Fibroblast of skin of back (primary cell): Measurements from ENCODE around the gene EXOSC10.
"Not testable (repeated sequence)": the region's sequence is repeated elsewhere in the genome, so short reads cannot be mapped to it uniquely, and the experiment has no call there.

ENCODE experiments used
- DNase-seq: peaks from one replicate; pipeline ENCODE4 v3.0.0-alpha.2; 2013

The EXOSC10 gene

GRCh38 chr1:11042995-11043874 is 56.4 kb downstream of the EXOSC10 start:
- DNase-seq, result no peak

- no peak for DNase-seq
These were observed 57.6 kb downstream of the EXOSC10 start for GRCh38 chr1:11042065-11042464.

GRCh38 chr1:11041048-11041447 is 58.6 kb downstream of the EXOSC10 start:
- DNase-seq, result no peak

- not testable (repeated sequence) for DNase-seq
These were observed 59.6 kb downstream of the EXOSC10 start for GRCh38 chr1:11040105-11040429.

- no peak for DNase-seq
These were observed 60.1 kb downstream of the EXOSC10 start for GRCh38 chr1:11039351-11040104.

GRCh38 chr1:11037740-11038182 is 61.9 kb downstream of the EXOSC10 start:
- DNase-seq, result peak; percentile 73

- DNase-seq, result not testable (repeated sequence)
These were observed 62.5 kb downstream of the EXOSC10 start for GRCh38 chr1:11037019-11037739.

- DNase-seq, result no peak
These were observed 67.9 kb downstream of the EXOSC10 start for GRCh38 chr1:11031624-11032262.

- DNase-seq, result no peak
These were observed 68.8 kb downstream of the EXOSC10 start for GRCh38 chr1:11030865-11031264.

- DNase-seq, result no peak
These were observed 71.7 kb downstream of the EXOSC10 start for GRCh38 chr1:11028018-11028417.

GRCh38 chr1:11027316-11027715 is 72.4 kb downstream of the EXOSC10 start:
- DNase-seq, result no peak

- DNase-seq, result no peak
These were observed 72.8 kb downstream of the EXOSC10 start for GRCh38 chr1:11026903-11027302.

GRCh38 chr1:11026052-11026451 is 73.6 kb downstream of the EXOSC10 start:
- DNase-seq, result no peak

- no peak for DNase-seq
These were observed 74.1 kb downstream of the EXOSC10 start for GRCh38 chr1:11025618-11026017.

- no peak for DNase-seq
These were observed 74.8 kb downstream of the EXOSC10 start for GRCh38 chr1:11024874-11025203.

GRCh38 chr1:11024154-11024873 is 75.4 kb downstream of the EXOSC10 start:
- no peak for DNase-seq

GRCh38 chr1:11023201-11023600 is 76.5 kb downstream of the EXOSC10 start:
- DNase-seq, result no peak

GRCh38 chr1:11019971-11020370 is 79.7 kb downstream of the EXOSC10 start:
- DNase-seq, result no peak

- not testable (repeated sequence) for DNase-seq
These were observed 80.3 kb downstream of the EXOSC10 start for GRCh38 chr1:11019358-11019757.
